Colon (tissue), 2 donors: ENCODE results near the gene PRKCD.

Experiments used
- FAIRE-seq: peaks from 2 replicates; lab custom pipeline; 2012; peaks lifted over from hg19 to GRCh38; lab: Jason Lieb, UNC
- donor health status: control.
- donor health status: control.

Gene PRKCD

GRCh38 chr3:53155760-53156159 lies 5.2 kb upstream of the PRKCD start:
- no peak for FAIRE-seq

GRCh38 chr3:53156368-53156834 lies 4.6 kb upstream of the PRKCD start:
- no peak for FAIRE-seq

GRCh38 chr3:53157974-53158580 lies 2.9 kb upstream of the PRKCD start:
- no peak for FAIRE-seq

GRCh38 chr3:53158765-53159155 lies 2.2 kb upstream of the PRKCD start:
- no peak for FAIRE-seq

GRCh38 chr3:53159156-53160060 lies 1.6 kb upstream of the PRKCD start:
- FAIRE-seq, result no peak

- FAIRE-seq, result no peak
Observed at GRCh38 chr3:53160061-53160659, 849 bp upstream of the PRKCD start.

- no peak for FAIRE-seq
Observed at GRCh38 chr3:53161450-53161819, 426 bp downstream of the PRKCD start.

- no peak for FAIRE-seq
Observed at GRCh38 chr3:53161820-53162671, 1.0 kb downstream of the PRKCD start.

- FAIRE-seq, result no peak
Observed at GRCh38 chr3:53162672-53163443, 1.8 kb downstream of the PRKCD start.

- FAIRE-seq, result no peak
Observed at GRCh38 chr3:53163444-53164387, 2.7 kb downstream of the PRKCD start.

GRCh38 chr3:53164911-53165310 lies 3.9 kb downstream of the PRKCD start:
- no peak for FAIRE-seq

- no peak for FAIRE-seq
Observed at GRCh38 chr3:53166206-53166605, 5.2 kb downstream of the PRKCD start.

GRCh38 chr3:53166781-53167291 lies 5.8 kb downstream of the PRKCD start:
- FAIRE-seq, result no peak

GRCh38 chr3:53167418-53168174 lies 6.6 kb downstream of the PRKCD start:
- no peak for FAIRE-seq

- FAIRE-seq, result no peak
Observed at GRCh38 chr3:53168175-53168923, 7.3 kb downstream of the PRKCD start.

GRCh38 chr3:53169045-53169831 lies 8.2 kb downstream of the PRKCD start:
- no peak for FAIRE-seq

- no peak for FAIRE-seq
Observed at GRCh38 chr3:53169832-53170324, 8.9 kb downstream of the PRKCD start.
